Measurements from ENCODE around the gene MYRIP. TPM values are rescaled to one million over a fixed set of nuclear protein-coding genes. Genes with fewer than 3 reads are reported as not detected.

Gene MYRIP
- total and polyA plus RNA-seq, 2 experiments from 2014 or later = 1.5 to 1.8 TPM

GRCh38 chr3:39788128-39788883, 21.1 kb upstream of the MYRIP start:
- H3K9me3 Mint-ChIP-seq = no peaks in the 10 kb centered on the region
- no peak overlapping the region for H3K4me3 Mint-ChIP-seq
- ATAC-seq (no peak), DNase-seq (ENCODE audit: low spot score) (no peak)
- Histone ChIP-seq H3F3A (replicated peaks; ENCODE audit: low read depth) (no peaks in the 10 kb centered on the region), H4K20me1 (replicated peaks; ENCODE audit: insufficient read depth) (no peaks in the 10 kb centered on the region), H3K4me3 (no peak overlapping the region), H3K36me3 (ENCODE audit: insufficient read depth) (no peaks in the 10 kb centered on the region), H3K4me2 (no peak overlapping the region), H3K9me2 (ENCODE audit: insufficient read depth) (no peaks in the 10 kb centered on the region), H3K79me2 (replicated peaks; ENCODE audit: insufficient read depth) (no peaks in the 10 kb centered on the region), H2AFZ (no peak overlapping the region), H3K4me1 (ENCODE audit: insufficient read depth) (no peaks in the 10 kb centered on the region), H3K27ac (ENCODE audit: low read depth) (no peak overlapping the region), H3K27me3 (ENCODE audit: insufficient read depth) (no peaks in the 10 kb centered on the region)
- no peak overlapping the region for H3K27ac Mint-ChIP-seq
- no peaks in the 10 kb centered on the region for H3K36me3 Mint-ChIP-seq (ENCODE audit: low read depth)
- no peaks in the 10 kb centered on the region for H3K4me1 Mint-ChIP-seq
- no peaks in the 10 kb centered on the region for H3K27me3 Mint-ChIP-seq (ENCODE audit: insufficient read depth, low read depth, poor library complexity)
- TF ChIP-seq ZNF462 (CRISPR knock-in tag; IDR thresholded peaks at IDR 0.05) = no peak
- TF ChIP-seq CTCF (conservative IDR thresholded peaks at IDR 0.05; ENCODE audit: low read depth in 2 of 2) = no peak
- TF ChIP-seq EZH2 (IDR thresholded peaks at IDR 0.05; ENCODE audit: low read depth, unreplicated experiment) = no peak
- TF ChIP-seq JUNB (IDR thresholded peaks at IDR 0.05; ENCODE audit: unreplicated experiment) = no peak
- no peak for TF ChIP-seq POLR2AphosphoS5 (IDR thresholded peaks at IDR 0.05; ENCODE audit: low read depth)
- TF ChIP-seq CREB1 (CRISPR knock-in tag; IDR thresholded peaks at IDR 0.05; ENCODE audit: low read depth) = no peak
- TF ChIP-seq NANOG (IDR thresholded peaks at IDR 0.05; ENCODE audit: borderline replicate concordance) = no peak
- TF ChIP-seq EZH2phosphoT487 (IDR thresholded peaks at IDR 0.05; ENCODE audit: unreplicated experiment) = no peak
- TF ChIP-seq ZNF331 (CRISPR knock-in tag; IDR thresholded peaks at IDR 0.05; ENCODE audit: low read depth) = no peak
- TF ChIP-seq ETS1 (IDR thresholded peaks at IDR 0.05) = no peak
